WI38 (cell line): ENCODE measurements around the gene PBX1.

Source experiments
- H3K4me3 ChIP-seq: 2 replicates; pipeline ENCODE4 v1.5.1; 2011; ENCODE audit warnings: low read depth, mild to moderate bottlenecking, control low read depth, low read length
- CTCF ChIP-seq: IDR thresholded peaks from 2 replicates; pipeline ENCODE4 v1.5.1; 2012; ENCODE audit warnings: low read depth, mild to moderate bottlenecking, control low read depth, low read length

PBX1 gene

GRCh38 chr1:164723296-164723798 is 164.4 kb downstream of the PBX1 start:
- H3K4me3 ChIP-seq: no peak overlapping the region
- TF ChIP-seq CTCF: no peak

GRCh38 chr1:164725401-164725800 is 166.4 kb downstream of the PBX1 start:
- no peak overlapping the region for H3K4me3 ChIP-seq
- no peak for TF ChIP-seq CTCF

GRCh38 chr1:164726235-164726634 is 167.3 kb downstream of the PBX1 start:
- H3K4me3 ChIP-seq: no peak overlapping the region
- no peak for TF ChIP-seq CTCF

GRCh38 chr1:164728719-164729118 is 169.7 kb downstream of the PBX1 start:
- no peak overlapping the region for H3K4me3 ChIP-seq
- no peak for TF ChIP-seq CTCF

GRCh38 chr1:164731161-164731876 is 172.3 kb downstream of the PBX1 start:
- H3K4me3 ChIP-seq: no peak overlapping the region
- TF ChIP-seq CTCF: no peak

- H3K4me3 ChIP-seq: no peak overlapping the region
- no peak for TF ChIP-seq CTCF
These were observed 174.1 kb downstream of the PBX1 start for GRCh38 chr1:164733070-164733469.

- TF ChIP-seq CTCF: no peak
- H3K4me3 ChIP-seq: no peak overlapping the region
These were observed 174.8 kb downstream of the PBX1 start for GRCh38 chr1:164733734-164734133.
